OCI-LY7 (cell line): ENCODE measurements around the gene BAHCC1. TPM values are rescaled to one million over a fixed set of nuclear protein-coding genes. Genes with fewer than 3 reads are reported as not detected.
A peak's percentile ranks its signal among the peaks of the same experiment; 100 is the strongest.

Experiments used
- BruUV-seq: library from RNA; stranded (reverse); fragments of 400-500 nt; replicated peaks from 2 replicates; lab custom pipeline; 2021; lab: Mats Ljungman, UMichigan
- CTCF ChIA-PET: fragments of 300-600 bp; sonication (Branson Sonifier 250); formaldehyde crosslinking; loops from one replicate; lab custom pipeline; 2022; ENCODE audit warnings: antibody characterized with exemption; ENCODE audit not compliant: unreplicated experiment; lab: Charles Lee
- POLR2A ChIA-PET: fragments of 300-600 bp; sonication (Branson Sonifier 250); formaldehyde crosslinking; loops from one replicate; lab custom pipeline; 2022; ENCODE audit warnings: antibody characterized with exemption; lab: Charles Lee
- DNase-seq: peaks from one replicate; pipeline ENCODE4 v3.0.0-alpha.2; 2015; ENCODE audit warnings: low spot score
- H2AFZ ChIP-seq: fragments of 200-600 bp; sonication (generic), shearing (Covaris generic); 2 replicates; pipeline ENCODE4 v1.6.1; 2014; ENCODE audit warnings: mild to moderate bottlenecking, antibody characterized with exemption, low read length, moderate library complexity
- H3K27ac ChIP-seq: fragments of 200-600 bp; sonication (generic); 2 replicates; pipeline ENCODE4 v1.5.1; 2014; ENCODE audit warnings: mixed run types, low read depth, mild to moderate bottlenecking, moderate library complexity, low read length, inconsistent platforms; ENCODE audit not compliant: poor library complexity, severe bottlenecking
- H3K36me3 ChIP-seq: fragments of 200-600 bp; sonication (generic); 2 replicates; pipeline ENCODE4 v1.6.1; 2014; ENCODE audit warnings: mild to moderate bottlenecking, antibody characterized with exemption, low read length, moderate library complexity, mixed read lengths; ENCODE audit not compliant: insufficient read depth
- H3K4me1 ChIP-seq: fragments of 200-600 bp; sonication (generic); 2 replicates; pipeline ENCODE4 v1.5.1; 2014; ENCODE audit warnings: mild to moderate bottlenecking, low read length; ENCODE audit not compliant: insufficient read depth, poor library complexity, severe bottlenecking
- H3K4me2 ChIP-seq: fragments of 200-600 bp; sonication (generic); 2 replicates; pipeline ENCODE4 v1.6.1; 2014; ENCODE audit warnings: mild to moderate bottlenecking, low read length
- H3K4me3 ChIP-seq: fragments of 200-600 bp; sonication (generic); 2 replicates; pipeline ENCODE4 v1.5.1; 2014; ENCODE audit warnings: mild to moderate bottlenecking, low read depth, low read length; ENCODE audit not compliant: poor library complexity, severe bottlenecking
- H3K79me2 ChIP-seq: fragments of 200-600 bp; sonication (generic); 2 replicates; pipeline ENCODE4 v1.6.1; 2016; ENCODE audit warnings: low read depth, mild to moderate bottlenecking, low read length, moderate library complexity, mixed read lengths; ENCODE audit not compliant: insufficient read depth
- H3K9me2 ChIP-seq: fragments of 200-600 bp; sonication (generic); 2 replicates; pipeline ENCODE4 v1.6.1; 2016; ENCODE audit warnings: mild to moderate bottlenecking, low read length, mixed read lengths; ENCODE audit not compliant: insufficient read depth
- H3K9me3 ChIP-seq: fragments of 200-600 bp; sonication (generic); 2 replicates; pipeline ENCODE4 v1.6.1; 2014; ENCODE audit warnings: mild to moderate bottlenecking, mixed run types, low read length, mixed read lengths
- H4K20me1 ChIP-seq: fragments of 200-600 bp; sonication (generic); 2 replicates; pipeline ENCODE4 v1.6.1; 2014; ENCODE audit warnings: mild to moderate bottlenecking, antibody characterized with exemption, low read length, moderate library complexity, mixed read lengths; ENCODE audit not compliant: insufficient read depth
- CTCF ChIP-seq: fragments of 200-600 bp; sonication (generic); conservative IDR thresholded peaks from 2 replicates; pipeline ENCODE4 v1.5.1; 2014; ENCODE audit warnings: mild to moderate bottlenecking, antibody characterized with exemption, low read length, moderate library complexity, mixed read lengths
- EZH2phosphoT487 ChIP-seq: fragments of 200-600 bp; sonication (generic); IDR thresholded peaks from 2 replicates; pipeline ENCODE4 v1.6.1; 2018; ENCODE audit warnings: low read depth, borderline replicate concordance, mild to moderate bottlenecking, mixed run types, antibody characterized with exemption, low read length, moderate library complexity, mixed read lengths
- intact Hi-C: fragments of 100-400 bp; cut with micrococcal nuclease; formaldehyde crosslinking; loops from one replicate; pipeline ENCODE4 v1.10.0; 2022; ENCODE audit not compliant: unreplicated experiment
- total RNA-seq, 2 experiments: library from RNA; depleted of rRNA in 1 of 2; stranded (reverse); fragments of >200 nt in 1 of 2; shearing (Covaris generic) in 1 of 2; gene quantifications; 2 replicates each; pipeline ENCODE4 v1.2.3, GENCODE V29; 2014 to 2022

BAHCC1 gene
- total RNA-seq, 2 experiments from 2014 or later = 5.2 to 5.5 TPM

GRCh38 chr17:81483085-81483861 lies 88.0 kb downstream of the BAHCC1 start:
- Histone ChIP-seq H3K4me2 (peak overlapping the region; percentile 69), H3K4me1 (peaks cover 44% of the 10 kb centered on the region), H3K36me3 (no peaks in the 10 kb centered on the region), H3K9me2 (no peaks in the 10 kb centered on the region), H2AFZ (peak overlapping the region; percentile 82; the same call in 1 of the 2 replicates), H3K79me2 (no peaks in the 10 kb centered on the region), H4K20me1 (no peaks in the 10 kb centered on the region), H3K27ac (no peak overlapping the region), H3K9me3 (no peaks in the 10 kb centered on the region), H3K4me3 (peak overlapping the region; percentile 61)
- no peak for TF ChIP-seq CTCF
- TF ChIP-seq EZH2phosphoT487 = no peak
- DNase-seq = peak; percentile 51
- intact Hi-C loops = loop anchor here (5.0 kb wide), 1 partner anchor 341 kb away; no protein-coding TSS in a partner anchor
- BruUV-seq = no TSS peak
- ChIA-PET CTCF (no interaction called here), POLR2A (no interaction called here)

GRCh38 chr17:81483862-81484194 lies 88.6 kb downstream of the BAHCC1 start:
- no peaks in the 10 kb centered on the region for H4K20me1 ChIP-seq
- H3K4me1 ChIP-seq = peaks cover 49% of the 10 kb centered on the region
- no peaks in the 10 kb centered on the region for H3K9me2 ChIP-seq
- peak overlapping the region; percentile 61 for H3K4me3 ChIP-seq
- no peaks in the 10 kb centered on the region for H3K36me3 ChIP-seq
- intact Hi-C loops = loop anchor here (1.0 to 5.0 kb wide), 8 partner anchors 44 to 342 kb away; partner anchors contain the start of genes BAHCC1, FAAP100 and SLC38A10
- peak overlapping the region; percentile 69 for H3K4me2 ChIP-seq
- BruUV-seq = no TSS peak
- no peaks in the 10 kb centered on the region for H3K9me3 ChIP-seq
- no peak overlapping the region for H3K27ac ChIP-seq
- ChIA-PET CTCF (no interaction called here), POLR2A (interaction anchor here (0.9 kb wide), 1 partner anchor 814 kb away, joined by 3 read pairs; no protein-coding TSS in a partner anchor)
- no peak for TF ChIP-seq CTCF
- no peak for TF ChIP-seq EZH2phosphoT487
- DNase-seq = no peak
- H2AFZ ChIP-seq = peak overlapping the region; percentile 82
- H3K79me2 ChIP-seq = no peaks in the 10 kb centered on the region
